ENCODE data around the gene MFSD6L.

GRCh38 chr17:8821446-8822105 lies 22.4 kb upstream of the MFSD6L start:
- TF ChIP-seq, protein P1, sequence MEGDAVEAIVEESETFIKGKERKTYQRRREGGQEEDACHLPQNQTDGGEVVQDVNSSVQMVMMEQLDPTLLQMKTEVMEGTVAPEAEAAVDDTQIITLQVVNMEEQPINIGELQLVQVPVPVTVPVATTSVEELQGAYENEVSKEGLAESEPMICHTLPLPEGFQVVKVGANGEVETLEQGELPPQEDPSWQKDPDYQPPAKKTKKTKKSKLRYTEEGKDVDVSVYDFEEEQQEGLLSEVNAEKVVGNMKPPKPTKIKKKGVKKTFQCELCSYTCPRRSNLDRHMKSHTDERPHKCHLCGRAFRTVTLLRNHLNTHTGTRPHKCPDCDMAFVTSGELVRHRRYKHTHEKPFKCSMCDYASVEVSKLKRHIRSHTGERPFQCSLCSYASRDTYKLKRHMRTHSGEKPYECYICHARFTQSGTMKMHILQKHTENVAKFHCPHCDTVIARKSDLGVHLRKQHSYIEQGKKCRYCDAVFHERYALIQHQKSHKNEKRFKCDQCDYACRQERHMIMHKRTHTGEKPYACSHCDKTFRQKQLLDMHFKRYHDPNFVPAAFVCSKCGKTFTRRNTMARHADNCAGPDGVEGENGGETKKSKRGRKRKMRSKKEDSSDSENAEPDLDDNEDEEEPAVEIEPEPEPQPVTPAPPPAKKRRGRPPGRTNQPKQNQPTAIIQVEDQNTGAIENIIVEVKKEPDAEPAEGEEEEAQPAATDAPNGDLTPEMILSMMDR (IDR thresholded peaks at IDR 0.05 in 2 of 3, conservative IDR thresholded peaks at IDR 0.05 in 1 of 3; ENCODE audit: control insufficient read depth in 2 of 3, extremely low read depth in 1 of 3, insufficient read depth in 1 of 3, low read depth in 3 of 3, low read length in 3 of 3): no peak
- TF ChIP-seq TAF1 (IDR thresholded peaks at IDR 0.05; ENCODE audit: borderline replicate concordance, low read depth, low read length): no peak
- no peak for TF ChIP-seq TCF3 (IDR thresholded peaks at IDR 0.05; ENCODE audit: borderline replicate concordance, insufficient read depth, low read depth, low read length)
- TF ChIP-seq POLR2AphosphoS5 (IDR thresholded peaks at IDR 0.05; ENCODE audit: low read length): peak; percentile 18; the same call in 1 of the 2 replicates
- TF ChIP-seq, protein P2, sequence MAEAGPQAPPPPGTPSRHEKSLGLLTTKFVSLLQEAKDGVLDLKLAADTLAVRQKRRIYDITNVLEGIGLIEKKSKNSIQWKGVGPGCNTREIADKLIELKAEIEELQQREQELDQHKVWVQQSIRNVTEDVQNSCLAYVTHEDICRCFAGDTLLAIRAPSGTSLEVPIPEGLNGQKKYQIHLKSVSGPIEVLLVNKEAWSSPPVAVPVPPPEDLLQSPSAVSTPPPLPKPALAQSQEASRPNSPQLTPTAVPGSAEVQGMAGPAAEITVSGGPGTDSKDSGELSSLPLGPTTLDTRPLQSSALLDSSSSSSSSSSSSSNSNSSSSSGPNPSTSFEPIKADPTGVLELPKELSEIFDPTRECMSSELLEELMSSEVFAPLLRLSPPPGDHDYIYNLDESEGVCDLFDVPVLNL (IDR thresholded peaks at IDR 0.05; ENCODE audit: low read depth, low read length): no peak
- no peak for TF ChIP-seq HDAC2 (IDR thresholded peaks at IDR 0.05)
- TF ChIP-seq CREB1 (IDR thresholded peaks at IDR 0.05; ENCODE audit: low read depth): no peak
- no peak for TF ChIP-seq RCOR1 (conservative IDR thresholded peaks at IDR 0.05; ENCODE audit: low read depth, low read length)
- no peak for TF ChIP-seq NBN (IDR thresholded peaks at IDR 0.05)
- no peak for TF ChIP-seq MAX (IDR thresholded peaks at IDR 0.05; ENCODE audit: low read depth, low read length)
